Limb (tissue), 2 donors: ENCODE data around the gene HSPB1.
"Not testable (repeated sequence)": the region's sequence is repeated elsewhere in the genome, so short reads cannot be mapped to it uniquely, and the experiment has no call there.

Experiments
- DNase-seq, 2 donors: peaks; one replicate each; pipeline ENCODE4 v3.0.0-alpha.2; 2016; ENCODE audit errors: extremely low spot score in 2 of 2

HSPB1 gene

DNA sequence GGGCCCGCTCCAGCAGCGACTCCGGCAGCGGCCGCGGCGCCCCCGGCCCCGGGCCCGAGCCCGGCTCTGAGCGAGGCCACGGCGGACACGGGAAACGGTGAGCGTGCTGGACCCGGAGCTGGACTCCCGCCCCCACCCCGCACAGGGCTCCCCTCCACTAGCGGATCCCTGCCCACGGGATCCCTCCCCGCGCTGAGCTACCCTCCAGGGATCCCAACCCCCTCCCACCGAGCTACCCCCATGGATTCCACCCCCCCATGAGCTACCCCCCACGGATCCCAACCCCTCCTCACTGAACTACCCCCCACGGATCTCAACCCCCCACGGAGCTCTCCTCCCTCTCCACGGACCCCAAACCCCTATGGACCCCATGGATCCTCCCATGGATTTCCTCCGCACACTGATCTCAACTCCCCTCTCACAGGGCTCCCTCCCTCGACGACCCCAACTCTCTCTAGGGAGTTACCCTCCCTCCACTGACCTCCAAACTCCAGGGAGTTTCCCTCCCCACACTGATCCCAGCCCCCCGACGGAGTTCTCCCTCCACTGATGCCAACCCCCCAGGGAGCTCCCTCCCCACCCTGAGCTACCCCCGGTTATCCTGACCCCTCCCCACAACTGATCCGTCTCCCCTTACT lies 20.6 kb upstream of the HSPB1 start:
- no peak for DNase-seq

DNA sequence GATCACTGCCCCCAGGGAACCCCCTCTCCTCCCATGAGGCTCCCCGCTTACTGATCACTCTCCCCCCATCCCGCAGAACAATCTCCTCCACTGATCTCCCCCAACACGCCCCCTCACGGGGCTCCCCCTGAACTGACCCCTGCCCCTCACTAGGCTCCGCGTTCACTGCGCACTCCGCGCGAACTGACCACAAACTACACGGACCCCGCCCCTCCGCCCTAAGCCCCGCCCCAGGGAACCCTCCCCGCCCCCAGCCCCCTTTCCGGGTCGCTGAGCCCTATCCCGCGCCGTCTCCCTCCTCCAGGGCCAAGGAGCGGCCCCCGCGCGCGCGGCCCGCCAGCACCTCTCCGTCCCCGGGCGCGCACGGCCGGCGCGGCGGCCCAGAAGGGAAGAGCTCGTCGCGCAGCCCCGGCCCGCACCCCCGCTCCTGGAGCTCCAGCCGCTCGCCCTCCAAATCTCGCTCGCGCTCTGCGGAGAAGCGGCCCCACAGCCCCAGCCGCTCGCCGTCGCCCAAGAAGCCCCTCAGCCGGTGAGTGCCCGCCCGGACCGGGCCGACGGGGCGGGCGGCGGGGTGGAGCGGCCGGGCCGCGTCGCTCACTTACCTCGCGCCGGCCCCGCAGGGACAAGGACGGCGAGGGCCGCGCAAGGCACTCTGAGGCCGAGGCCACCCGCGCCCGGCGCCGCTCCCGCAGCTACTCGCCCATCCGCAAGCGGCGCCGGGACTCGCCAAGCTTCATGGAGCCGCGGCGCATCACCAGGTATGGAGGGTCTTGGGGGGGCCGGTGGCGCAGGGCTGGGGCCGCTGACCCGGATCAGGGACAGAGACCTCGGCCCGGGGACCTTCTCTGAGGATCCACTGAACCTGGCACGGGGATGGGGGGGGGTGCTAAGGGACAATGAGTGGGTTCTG lies 19.9 kb upstream of the HSPB1 start:
- peak in 1 of 2 donors; percentile 55 for DNase-seq

DNA sequence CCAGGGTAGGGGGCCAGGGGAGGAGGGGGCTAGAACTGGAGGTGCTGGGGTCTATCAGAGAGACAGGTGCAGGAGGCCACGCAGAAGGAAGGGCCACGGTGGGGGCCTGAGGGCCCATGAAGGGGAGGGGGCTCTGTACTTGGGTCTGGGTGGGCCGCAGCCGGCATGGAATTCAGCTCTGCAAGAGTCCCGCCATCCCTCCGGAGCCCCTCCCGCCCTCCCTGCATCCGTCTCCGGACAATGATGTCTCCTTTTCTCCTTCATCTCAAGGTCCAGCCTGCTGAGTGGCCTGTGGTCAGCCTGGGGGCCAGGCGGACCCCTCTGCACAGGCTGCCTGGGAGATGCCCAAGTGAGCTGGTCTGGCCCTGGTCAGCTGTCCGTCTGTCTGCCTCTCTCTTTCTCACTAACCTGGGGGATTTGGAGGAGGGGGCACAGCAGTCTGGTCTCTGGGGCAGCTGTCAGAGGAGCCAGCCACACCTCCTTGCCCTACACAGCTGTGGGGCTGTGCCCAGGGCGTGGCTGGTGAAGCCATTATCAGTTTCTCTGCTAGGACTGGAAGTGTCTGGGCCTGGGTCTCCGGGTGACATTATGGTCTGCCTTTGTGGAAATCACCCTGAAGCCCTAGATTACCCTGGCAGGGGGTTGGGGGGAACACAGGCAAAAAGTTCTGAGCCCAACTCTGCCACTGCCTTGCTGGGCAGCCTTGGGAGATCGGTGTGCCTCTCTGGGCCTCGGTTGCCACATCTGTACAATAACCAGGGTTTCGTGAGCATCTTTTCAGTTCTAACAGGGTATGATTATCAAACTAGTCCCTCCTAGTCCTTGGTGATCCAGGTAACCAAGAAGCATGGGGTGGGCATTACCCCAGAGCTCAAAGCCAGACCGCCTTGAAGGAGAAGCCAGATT lies 19.0 kb upstream of the HSPB1 start:
- DNase-seq = no peak

DNA sequence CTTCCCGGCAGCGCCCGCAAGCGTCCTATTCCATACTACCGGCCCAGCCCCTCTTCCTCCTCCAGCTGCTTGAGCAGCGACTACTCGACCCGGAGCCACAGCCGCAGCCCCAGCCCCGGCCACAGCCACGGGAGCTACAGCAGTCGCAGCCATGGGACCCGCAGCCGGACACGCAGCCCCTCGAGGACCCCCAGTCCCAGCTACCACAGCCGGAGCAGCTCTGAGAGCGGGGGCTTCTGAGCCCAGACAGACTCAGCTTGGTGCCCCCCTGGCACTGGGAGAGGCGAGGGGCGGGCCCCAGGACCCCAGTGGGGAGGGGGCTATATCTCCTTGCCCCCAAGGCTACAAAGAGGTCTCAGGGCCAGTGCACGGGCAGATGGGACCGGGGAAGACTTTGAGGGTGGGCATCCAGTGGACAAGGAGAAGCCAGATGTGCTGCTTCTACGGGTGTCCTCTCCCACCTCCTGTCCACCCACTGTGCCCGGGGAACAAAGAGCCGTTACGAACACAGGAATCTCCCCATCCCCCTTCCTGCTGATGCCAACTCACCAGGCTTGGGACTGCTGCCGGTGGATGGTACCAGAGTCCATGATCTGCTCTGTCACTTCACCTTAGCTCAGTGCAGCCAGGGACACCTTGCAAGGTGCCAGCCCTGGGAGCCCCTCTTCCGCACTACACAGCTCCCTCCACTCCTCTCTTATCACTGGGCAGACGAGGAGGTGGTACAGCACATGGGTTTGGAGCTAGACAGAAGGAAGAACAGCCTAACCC lies 16.7 kb upstream of the HSPB1 start:
- DNase-seq = no peak

DNA sequence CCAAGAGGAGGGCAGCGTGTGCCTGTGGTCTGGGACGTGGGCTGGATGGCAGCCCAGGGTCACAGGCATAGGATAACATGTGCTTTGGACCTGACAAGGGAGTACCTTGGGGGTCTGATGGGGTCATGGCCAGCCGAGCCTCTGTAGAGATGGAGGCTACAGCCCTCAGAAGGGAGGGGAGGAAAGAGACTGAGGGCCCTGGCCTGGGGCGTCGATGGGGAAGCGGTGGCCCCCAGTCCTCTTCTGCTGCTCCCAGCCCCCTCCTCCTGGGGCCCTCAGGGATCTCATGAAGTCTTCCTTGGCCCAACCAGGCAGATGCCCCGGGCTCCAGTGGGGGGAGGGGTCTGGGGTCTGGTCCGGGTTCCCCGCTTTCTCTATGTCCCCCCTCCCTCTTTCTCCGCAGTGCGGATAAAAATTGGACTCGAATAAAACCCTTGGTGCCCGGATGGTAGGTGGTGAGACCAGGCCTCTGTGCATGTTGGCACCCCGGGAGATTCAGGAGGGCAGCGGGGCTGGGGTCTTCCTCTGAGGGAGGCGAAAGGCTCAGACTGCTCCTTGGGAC lies 15.6 kb upstream of the HSPB1 start:
- DNase-seq = no peak

DNA sequence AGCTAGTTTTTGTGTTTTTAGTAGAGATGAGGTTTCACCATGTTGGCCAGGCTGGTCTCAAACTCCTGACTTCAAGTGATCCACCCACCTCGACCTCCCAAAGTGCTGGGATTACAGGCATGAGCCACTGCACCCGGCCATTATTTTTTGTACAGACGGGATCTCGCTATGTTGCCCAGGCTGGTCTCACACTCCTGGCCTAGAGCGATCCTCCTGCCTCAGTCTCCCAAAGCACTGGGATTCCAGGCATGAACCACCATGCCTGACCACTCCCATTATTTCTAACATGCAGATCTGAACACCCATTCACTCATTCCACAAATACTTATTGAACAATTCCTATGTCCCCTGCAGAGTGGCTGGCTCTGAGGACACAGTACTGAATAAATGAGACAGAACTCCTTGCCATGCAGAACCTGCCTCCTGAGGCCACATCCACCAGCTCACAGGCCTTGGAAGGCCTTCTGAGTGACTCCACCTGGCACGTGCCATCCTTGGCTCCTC lies 11.6 kb upstream of the HSPB1 start:
- not testable (repeated sequence) for DNase-seq

DNA sequence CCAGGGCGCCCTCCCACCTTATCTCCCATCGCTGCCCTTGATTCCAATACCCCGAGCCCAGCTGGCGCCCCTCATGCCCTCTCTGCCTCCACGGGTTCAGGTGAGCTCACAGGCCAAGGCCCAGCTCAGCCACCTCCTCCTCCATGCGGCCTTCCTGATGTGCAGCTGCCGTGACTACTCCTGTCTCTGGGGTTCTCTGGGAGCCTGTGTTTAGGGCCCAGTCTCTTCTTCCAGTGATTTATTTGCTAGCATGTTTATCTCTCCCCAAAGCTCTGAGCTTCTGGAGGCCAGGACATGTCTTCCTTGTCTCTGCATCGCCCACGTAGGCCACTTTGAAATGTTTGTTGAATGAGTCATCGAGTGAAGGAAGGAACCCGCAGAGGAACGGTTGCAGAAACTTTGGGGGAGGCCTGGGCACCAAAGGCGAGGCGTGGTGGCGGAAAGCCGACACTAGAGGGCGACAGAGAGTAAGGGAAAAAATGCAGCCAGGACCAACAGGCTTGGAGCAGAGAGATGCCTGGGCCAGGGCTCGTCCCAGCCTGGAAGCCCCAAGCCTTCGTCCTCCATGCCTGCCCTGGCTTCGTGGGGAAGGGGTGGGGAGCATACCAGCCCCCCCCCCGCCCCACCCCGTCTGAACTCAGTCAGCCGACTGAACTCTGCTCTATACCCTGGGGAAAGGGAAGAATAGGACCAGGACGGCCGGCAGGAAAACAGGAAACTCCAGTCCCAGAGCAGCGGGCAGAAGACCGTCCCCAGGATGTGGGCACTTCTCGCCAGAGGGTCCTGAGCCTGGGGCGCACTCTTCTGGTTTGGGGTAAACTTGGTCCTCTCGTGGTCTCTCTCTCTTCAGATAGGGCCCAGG lies 10.9 kb upstream of the HSPB1 start:
- peak; percentile 82 to 93 for DNase-seq

DNA sequence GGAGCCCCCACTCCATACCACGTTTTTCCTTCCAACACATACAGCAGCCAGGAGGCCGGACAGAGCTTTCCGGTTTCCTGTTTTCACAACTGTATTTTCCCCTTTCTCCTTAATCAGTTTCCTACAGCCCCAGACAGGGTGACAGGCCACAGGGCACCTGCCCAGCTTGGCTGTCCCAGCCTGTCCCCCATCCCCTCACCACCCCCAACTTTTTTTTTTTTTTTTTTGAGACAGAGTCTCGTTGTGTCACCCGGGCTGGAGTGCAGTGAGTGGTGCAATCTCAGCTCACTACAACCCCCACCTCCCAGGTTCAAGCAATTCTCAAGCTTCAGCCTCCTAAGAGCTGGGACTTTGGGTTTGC lies 10.3 kb upstream of the HSPB1 start:
- no peak for DNase-seq

DNA sequence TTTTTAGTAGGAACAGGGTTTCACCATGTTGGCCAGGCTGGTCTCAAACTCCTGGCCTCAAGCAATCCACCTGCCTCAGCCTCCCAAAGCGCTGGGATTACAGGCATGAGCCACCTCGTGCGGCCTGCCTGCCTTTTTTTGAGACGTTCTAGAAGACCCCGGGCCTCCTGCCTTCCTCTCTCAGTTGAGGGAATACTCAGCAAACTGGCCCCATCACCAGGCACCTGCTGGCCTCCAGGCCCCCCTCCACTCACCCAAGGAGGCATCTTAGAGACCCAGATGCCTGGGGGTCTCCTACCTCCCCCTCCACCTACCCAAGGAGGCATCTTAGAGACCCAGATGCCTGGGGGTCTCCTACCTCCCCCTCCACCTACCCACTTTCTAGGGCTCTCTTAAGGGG lies 9.6 kb upstream of the HSPB1 start:
- not testable (repeated sequence) for DNase-seq

DNA sequence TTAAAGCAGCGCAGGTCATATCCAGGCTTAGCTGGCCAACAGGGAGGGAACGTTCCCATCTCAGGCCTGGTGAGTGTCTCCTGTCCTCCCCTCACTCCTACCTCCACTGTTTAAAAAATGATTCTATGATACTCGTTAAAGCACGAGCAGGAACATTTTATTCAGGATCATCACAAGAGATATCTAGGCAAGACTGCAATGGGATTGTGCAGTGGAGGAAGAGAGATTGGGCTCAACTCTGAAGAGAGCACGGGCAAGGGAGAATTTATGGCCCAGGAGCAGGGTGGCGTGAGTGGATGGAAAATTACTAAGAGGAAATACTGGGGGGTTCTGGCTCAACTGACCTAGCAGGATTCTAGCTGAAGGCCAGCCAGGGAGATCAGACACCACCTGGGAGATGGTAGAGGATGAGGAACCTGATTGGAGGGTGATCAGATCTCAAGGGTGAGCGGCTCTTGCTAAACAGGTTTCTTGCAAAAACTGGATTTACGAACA lies 9.0 kb upstream of the HSPB1 start:
- DNase-seq = no peak

DNA sequence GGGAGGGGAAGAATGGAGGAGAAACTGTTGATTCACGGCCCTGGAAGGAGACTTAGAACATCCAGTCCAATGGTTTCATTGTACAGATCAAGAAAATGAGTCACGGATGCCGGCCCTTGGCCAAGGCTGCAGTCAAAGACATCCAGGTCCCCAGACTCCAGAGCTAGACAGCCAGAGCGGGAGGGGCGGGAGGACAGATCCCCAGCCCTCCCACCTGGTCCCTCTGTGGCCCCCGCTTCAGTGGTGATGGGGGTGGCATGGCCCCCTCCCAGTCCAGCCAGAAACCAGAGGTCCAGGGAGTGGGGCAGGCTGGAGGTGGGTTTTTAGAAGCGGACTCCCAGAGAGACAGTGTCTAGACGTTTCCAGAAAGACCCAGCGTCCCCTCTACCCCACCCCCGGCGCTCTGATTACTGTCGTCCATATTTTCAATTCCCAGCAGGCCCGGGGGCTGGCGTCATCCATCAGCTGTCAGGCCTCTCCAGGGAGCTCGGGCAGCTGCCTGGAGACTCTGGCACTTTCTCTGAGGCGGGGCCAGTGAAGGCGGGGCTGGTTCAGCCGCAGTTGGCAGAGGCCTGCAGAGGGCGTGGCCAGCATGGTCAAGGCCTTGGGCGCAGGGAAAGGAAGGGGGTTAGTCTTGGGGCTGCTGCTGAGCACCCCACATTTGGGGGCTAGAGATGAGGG lies 8.0 kb upstream of the HSPB1 start:
- DNase-seq = peak; percentile 75 to 92

DNA sequence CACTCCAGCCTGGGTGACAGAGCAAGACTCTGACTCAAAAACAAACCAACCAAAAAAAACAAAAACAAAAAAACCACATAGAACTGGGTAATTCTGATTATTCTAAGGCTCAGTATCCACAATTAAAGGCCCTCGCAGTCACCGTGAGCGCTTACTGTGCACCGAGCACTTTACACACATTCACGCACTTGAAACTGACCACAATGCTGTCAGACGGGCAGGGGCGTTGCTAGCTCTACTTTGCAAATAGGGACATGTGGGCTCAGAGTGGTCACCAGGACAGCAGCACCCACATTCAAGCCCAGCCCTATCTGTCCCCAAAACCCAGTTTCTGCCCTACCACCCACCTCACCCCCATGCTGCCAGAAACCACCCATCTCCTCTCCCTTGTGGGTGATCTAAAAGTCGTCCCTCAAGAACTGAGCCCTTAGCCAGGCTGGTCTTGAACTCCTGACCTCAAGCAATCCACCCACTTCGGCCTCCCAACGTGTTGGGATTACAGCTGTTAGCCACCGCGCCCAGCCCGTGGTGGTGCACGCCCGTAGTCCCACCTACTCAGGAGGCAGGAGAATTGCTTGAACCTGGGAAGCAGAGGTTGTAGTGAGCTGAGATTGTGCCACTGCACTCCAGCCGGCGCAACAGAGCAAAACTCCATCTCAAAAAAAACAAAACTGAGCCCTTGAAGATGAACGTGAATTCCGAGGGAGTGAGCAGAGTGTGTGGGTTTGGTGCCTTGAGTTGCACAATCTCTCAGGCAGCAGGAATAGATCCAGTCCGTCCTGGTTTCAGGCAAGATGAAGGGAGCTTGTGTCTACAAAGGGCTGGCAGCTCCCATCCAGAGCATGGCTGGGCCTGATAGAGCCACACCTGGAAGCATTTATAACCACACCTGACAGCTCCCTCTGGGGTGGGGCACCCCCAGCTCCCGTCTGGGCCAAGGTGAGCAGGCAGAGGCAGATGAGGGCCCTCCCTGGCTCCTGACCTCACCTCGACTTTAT lies 5.4 kb upstream of the HSPB1 start:
- no peak for DNase-seq

DNA sequence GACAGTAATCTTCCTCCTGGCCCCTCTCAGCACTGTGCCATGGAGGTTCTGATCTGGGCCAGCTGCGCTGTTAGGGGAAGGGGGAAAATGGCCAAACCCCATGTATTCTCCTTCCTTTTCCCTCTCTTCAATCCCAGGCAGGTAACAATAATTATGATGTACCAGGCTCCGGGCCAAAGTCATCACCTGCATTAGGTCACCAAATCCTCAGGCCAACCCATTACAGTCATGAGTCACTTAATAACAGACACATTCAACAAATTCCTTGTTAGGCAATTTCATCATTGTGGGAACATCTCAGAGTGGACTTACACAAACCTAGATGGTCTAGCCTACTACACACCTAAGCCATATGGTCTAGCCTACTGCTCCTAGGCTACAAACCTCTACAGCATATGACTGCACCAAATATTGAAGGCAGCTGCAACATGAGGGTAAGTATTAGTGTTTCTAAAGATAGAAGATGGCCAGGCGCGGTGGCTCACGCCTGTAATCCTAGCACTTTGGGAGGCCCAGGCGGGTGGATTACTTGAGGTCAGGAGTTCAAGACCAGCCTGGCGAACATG lies 2.2 kb upstream of the HSPB1 start:
- no peak for DNase-seq

DNA sequence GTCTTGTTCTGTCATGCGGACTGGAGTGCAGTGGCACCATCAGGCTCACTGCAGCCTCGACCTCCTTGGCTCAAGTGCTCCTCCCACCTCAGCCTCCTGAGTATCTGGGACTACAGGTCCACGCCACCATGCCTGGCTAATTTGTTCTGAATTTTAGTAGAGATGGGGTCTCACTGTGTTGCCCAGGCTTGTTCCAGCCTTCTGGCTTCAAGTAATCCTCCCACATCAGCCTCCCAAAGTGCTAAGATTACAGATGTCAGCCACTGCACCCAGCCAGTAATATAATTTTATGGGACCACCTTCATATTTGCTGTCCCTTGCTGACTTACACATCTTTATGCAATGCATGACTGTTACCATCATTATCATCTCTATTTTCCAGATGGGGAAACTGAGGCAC lies 1.5 kb upstream of the HSPB1 start:
- DNase-seq = no peak

DNA sequence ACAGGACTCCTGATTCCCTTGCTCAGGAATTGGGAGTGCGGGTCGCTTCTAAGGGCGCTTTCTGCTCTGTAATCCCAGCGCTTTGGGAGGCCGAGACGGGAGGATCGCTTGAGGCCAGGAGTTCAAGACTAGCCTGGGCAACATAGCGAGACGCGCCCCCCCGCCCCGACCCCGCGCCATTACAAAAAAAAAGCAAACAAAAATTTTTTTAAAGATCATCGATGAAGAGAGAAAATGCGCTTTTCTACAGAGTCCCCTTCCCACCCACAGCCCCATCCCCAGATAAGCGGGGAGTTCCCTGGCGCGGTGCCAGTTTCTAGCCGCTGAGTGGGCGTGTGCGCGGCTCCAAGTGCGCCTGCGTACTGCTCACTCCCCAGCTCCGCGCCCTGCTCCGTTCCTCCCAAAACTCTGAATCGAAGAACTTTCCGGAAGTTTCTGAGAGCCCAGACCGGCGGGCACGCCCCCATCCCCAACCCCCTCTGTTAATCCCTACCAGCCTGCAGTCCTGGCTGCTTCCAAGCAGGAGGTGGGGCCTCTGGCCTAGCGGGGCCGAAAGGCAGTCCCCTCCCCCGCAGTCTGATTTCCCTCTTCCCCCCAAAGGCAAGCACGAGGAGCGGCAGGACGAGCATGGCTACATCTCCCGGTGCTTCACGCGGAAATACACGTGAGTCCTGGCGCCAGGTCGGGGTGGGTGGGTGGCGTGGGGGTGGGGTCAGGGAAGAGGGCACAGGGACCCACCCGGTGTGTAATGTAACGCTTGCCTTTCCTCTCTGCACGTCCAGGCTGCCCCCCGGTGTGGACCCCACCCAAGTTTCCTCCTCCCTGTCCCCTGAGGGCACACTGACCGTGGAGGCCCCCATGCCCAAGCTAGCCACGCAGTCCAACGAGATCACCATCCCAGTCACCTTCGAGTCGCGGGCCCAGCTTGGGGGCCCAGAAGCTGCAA lies 1.0 kb downstream of the HSPB1 start:
- DNase-seq = peak; percentile 92 to 97

DNA sequence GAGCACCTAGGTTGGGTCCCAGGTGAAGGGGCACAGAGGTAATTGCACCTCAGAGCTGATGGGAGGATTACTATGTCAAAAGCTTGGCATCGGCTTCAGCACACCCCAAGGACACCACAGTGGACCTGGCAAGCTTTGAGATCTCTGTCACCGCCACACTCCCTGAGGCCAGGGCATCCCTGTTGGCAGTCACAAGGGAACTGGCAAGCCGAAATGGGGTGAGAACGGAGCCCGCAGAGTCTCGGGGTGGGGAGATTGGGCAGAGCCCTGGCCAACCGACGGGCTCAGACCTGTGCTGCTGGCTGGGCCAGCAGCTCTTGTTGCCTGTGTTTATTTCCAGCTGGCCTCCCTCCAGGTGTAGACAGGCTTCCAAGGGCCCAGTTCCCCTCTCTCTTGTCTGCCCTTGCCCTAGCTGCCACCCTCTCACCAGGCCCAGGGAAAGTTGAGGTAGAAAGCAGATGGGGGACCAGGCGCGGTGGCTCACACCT lies 2.5 kb downstream of the HSPB1 start:
- no peak for DNase-seq
